HG02678 (cell line): ENCODE data around the gene PTPRF.

Experiments used
- ATAC-seq: cut with Tn5 transposase; IDR thresholded peaks from one replicate; pipeline ENCODE4 v1.9.1; 2021; ENCODE audit warnings: mild to moderate bottlenecking, moderate library complexity; ENCODE audit not compliant: unreplicated experiment

The PTPRF gene

DNA sequence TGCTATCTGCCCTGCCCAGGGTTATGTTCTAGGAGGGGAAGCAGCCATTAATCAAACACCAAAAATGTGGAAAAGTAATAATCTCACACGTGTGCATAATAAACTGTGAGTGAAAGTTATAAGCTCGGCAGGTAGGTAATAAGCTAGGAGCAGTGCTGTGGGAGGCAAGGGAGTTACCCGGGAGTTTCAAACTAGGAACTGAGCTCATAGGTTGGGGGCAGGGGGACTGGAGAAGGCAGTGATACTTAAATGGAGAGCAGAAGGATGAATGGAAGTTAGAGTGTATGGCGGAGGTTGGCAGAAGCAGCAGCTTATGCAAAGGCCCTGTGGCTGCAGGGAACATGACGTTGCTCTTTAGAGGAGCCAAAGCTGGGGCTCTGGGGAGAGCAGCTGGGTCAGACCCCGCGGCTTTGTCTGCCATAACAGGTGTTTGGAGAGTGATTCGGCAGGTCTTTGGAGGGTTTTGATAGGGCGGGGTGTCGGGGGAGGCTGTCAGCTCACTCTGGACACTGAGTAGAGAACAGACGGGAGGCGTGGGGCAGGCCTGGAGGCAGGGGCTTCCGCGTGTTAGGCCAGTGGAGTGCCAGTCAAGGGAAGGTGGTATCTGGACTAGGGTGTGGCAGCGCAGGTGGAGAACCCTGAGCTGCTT, 20.0 kb downstream of the PTPRF start:
- no peak for ATAC-seq

DNA sequence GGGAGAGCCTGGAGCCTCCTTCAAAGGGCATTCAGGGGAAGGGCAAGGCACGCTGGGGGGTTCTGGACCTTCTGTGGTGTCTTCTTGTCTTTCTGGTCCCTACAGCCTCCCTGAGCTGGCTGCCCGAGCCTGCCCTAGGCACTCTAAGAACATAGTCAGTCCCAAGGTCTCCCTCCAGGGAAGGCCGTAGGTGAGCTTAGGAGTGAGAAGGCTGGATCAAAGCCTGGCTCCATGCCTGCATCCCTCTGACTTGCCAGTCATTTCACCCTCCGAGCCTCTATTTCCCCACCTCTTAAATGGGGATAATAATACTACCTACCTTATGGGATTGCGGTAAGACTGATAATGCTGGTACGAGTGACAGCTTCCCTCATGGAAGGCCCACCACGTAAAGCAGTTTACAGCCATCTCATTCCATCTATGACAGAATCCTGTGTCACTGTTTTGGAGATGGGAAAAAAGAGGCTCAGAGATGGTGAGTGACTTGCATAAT, 20.8 kb downstream of the PTPRF start:
- no peak for ATAC-seq

DNA sequence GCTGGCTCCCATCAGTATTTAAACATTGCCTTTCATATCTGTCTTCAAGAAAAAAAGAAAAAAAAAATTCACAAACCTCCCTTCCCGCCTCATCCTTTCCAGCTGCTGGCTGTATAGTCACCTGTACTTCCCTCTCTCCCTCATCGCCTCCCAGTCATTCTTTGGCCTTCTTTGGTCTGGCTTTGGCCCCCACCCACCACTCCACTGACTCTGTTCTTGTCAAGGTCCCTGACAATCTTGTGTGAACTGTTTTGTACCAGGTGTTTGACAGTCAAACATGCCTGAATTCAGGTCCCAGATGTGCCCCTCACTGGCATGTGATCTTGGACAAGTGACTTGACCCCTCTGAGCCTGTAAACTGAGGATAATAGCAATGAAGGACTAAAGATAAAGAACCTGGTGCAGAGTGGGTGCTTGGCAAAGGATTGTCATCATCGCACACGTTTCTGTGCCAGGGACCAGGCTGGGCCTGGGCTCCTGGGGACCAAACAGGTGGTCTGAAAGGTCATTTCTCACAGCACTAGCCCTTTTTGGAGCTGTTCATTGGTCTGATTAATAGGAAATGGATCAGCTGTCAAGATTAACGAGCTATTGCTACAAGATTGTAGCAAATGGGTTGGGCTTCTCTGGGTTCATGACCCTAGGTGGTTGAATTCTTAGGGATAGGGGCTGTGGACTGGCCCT, 21.5 kb downstream of the PTPRF start:
- ATAC-seq, result no peak

DNA sequence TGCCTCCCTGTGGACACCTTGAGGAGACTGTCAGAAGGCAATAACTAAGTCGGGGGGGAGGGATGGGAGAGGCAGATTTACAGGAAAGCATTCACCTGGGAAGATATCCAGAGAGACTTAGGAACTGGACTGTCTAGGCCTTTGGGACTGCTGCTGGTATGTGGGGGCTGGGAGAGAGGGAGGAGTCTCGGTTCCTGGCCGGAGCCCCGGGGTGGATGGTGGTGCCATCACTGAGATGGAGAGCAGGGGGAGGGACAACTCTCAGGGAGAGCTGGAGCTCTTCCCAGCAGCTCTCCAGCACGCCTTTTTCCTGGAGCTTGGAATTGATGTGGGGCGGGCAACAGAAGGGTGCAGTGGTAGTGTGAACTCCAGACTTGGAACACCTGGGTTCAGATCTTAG, 22.1 kb downstream of the PTPRF start:
- ATAC-seq, result no peak

DNA sequence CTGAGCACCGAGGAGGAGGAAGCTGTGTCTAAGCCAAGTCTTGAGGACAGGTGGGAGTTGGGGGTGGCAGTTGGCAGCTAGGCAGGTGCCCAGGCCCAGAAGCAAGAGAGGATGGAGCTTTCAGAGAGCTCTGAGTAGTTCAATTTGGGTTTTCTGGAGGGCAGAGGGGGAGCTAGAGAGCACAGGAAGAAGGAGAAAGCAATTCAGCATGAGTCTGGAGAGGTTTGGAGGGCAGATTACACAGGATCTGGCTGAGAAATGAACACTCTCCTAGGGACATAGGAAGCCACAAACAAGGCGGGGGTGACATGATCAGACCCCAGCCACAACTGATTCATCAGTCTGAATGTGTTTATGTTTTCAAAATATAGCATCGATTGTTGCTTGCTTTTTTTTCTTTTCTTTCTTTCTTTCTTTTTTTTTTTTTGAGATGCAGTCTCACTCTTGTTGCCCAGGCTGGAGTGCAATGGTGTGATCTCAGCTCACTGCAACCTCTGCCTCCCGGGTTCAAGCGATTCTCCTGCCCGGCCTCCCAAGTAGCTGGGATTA, 23.8 kb downstream of the PTPRF start:
- ATAC-seq, result no peak

DNA sequence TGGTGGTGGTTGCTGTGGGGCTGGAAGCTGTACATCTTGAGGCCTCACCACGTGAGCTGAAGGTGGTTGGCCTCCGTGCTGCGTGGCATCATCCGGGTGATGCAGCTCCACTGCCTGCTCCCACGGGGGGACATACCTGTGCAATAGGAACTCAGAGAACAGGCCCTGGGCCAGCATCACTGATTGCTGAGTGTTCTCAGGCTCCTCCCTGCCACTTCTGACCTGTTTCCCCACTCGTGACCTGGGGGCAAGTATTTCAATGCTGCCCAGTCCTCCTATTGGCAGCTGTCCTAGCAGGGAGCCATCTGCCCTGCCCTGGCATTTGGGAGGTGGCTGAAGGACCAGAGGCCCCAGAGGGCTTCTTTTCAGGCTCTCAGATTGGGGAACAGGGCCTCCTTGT, 26.1 kb downstream of the PTPRF start:
- no peak for ATAC-seq

DNA sequence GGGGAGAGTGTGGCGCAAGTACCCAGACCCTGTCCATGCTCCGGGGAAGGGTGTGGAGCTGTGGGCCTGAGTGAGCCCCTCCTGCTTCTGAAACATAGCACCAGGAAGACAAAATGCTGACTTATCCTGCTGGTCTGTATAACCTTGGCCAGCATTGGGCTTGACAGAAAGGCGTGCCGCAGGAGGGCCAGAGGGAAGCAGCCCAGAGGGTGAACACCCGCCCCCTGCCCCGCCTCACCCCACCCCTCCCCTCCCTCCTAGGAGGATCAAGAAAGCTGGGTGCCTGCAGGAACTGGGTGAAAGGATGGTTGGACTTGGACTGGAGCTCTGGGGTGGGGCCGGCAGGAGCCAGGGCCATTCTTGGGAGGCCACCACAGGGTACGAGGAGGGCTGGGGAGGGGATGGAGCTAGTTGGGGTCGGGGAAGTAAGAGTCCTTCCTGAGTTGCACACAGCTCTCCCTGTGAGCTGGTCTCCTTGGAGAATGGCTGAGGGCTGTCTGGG, 27.1 kb downstream of the PTPRF start:
- no peak for ATAC-seq

DNA sequence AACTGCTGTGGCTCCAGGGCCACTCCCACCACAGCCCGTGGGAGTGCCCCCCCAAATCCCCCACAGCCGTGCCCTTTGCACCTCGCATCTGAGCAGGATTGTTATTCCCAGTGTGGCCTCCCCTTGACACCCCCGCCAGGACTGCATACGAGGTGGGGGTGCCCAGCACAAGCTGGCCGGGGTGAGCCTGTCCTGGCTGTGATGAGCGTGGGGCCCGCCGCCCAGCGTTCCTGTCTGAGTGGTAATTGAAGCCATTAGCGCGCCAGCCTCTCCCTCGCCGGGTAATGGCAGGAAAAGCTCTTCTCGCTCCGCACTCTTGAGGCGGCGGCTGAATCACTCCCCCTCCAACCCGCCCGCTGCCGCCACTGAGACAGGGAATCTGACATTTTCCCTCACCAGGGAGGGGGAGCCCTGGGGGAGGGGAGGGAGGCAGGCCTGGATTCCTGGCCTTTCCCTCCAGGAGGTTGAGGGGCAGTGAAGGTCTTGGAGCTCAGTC, 27.7 kb downstream of the PTPRF start:
- ATAC-seq, result no peak

DNA sequence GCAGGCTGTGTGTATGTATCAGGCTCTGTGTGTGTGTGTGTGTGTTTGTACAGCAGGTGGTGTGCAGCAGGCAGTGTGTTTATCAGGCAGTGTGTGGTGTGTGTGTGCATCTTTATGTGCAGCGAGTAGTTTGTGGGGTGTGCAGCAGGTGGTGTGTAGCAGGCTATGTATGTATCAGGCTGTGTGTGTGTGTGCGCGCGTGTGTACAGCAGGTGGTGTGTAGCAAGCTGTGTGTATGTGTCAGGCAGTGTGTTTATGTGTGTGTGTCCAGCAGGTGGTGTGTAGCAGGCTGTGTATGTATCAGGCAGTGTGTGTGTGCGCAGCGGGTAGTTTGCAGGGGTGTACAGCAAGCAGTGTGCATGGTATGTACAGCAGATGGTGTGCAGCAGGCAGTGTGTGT, 29.0 kb downstream of the PTPRF start:
- ATAC-seq, result no peak

DNA sequence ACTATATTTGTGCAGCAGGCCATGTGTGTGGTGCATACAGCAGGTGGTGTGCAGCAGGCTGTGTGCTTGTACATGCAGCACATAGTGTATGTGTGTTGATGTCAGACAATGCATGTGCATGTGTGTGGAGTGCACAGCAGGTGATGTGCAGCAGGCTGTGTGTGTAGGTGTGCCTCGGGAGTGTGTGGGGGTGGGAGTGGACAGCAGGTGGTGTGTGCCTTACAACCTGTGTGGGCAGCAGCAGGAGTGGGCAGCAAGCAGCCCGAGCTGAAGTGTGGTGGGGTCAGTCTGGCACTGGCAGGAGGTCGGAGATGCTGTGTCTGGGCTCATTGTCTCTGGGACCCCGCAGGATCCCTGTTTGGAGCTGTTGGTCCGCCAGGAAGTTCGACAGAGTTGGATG, 29.6 kb downstream of the PTPRF start:
- no peak for ATAC-seq

DNA sequence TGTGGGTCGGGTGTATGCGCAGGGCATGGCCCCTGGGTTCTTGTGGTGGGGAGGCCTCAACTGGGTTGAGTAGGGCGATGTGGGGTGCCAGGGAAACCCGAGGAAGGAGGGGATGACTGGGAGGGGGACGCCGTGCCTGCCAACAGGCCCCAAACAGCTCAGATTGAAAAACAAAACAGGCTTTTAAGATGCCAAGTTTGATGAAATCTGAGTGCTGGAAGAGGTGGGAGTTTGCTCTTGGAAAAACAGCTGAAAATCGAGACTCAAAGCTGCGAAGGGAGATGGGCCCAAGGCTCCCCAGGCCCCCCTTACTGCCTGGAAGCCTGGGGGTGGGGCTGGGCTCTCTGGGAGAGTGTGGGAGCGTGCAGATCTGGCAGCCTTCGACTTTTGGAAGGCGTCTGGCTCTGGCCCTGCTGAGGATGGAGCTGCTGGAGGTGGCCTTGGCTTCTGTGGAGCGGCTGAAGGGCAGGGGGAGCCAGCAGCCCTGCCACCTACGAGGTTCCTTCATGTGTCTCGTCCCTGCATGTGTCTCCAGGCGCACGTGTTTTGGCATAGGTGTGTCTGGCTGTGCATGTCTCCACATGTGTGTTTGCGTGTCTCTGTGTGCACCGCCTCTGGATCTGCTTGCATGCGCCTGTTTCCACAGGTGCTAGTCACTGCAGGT, 33.3 kb downstream of the PTPRF start:
- ATAC-seq, result no peak

DNA sequence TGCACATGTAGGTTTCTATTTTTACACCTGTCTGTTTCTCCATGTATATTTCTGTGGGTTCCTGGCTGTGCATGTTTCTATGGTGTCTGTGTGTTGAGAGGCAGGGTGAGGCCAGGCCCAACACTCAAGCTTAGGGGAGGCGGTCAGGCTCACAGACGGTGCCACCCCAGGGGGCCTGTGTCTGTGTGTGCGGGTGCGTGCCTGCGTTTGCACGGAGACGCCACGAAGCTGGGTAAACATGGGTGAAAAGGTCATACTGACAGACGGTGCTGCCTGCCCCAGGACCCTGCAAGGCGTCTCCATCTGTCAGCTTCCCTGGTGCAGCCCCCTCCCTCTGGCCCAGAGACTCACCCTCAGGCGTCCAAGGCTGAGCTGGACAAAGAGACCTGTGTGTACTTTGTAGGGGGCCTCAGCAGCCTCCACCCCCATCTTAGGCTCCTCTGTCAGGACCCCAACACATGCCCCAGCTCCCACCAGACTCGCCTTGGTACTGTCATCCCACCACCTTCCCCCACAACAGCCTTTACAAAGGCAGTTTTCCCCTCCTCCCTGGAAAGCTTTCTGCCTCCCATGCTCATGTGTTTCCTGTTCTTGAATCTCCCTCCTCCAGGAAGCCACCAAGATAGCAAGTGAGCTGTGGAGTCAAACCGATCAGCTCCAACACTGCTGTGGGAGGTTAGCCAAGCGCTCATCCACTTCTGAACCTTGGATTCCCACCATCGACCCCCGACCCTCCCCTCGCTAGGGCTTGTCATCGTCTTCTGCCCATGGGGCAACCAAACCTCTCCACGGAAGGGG, 34.1 kb downstream of the PTPRF start:
- ATAC-seq, result no peak

DNA sequence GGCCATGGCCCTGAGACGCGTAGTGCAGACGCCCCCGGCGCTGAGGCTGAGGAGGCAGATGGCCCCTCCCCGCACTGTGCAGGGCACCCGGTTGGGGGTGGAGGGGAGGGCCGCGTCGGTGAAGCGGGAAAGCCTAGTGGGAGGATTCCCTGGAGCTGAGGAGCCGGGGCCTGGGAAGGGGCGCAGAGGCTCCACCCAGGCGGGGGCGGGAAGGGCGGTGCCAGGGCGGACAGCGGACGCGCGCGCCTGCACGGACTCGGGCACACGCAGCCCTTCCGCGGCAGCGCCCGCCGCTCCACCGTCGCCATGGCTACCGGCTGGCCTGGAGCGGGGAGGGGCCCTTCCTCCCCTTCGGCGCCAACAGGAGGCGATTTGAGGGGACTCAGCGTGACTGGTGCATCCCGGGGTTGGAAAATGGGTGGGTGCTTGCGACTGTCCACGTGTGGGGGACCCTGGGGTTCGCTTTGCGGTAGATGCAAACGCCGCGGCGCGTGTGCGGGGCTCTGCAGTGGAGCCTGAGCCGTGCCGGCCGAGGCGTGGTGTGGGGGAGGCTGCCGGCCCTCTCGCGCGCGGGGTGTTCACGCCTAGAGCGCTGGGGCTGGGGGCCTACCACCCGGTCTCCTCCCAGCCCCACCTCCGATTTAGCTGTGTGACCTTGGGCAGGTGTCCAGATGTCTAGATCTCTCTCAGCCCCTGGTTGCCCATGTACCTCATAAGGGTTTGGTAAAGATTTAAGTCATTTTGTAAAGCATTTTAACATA, 35.1 kb downstream of the PTPRF start:
- ATAC-seq, result no peak

DNA sequence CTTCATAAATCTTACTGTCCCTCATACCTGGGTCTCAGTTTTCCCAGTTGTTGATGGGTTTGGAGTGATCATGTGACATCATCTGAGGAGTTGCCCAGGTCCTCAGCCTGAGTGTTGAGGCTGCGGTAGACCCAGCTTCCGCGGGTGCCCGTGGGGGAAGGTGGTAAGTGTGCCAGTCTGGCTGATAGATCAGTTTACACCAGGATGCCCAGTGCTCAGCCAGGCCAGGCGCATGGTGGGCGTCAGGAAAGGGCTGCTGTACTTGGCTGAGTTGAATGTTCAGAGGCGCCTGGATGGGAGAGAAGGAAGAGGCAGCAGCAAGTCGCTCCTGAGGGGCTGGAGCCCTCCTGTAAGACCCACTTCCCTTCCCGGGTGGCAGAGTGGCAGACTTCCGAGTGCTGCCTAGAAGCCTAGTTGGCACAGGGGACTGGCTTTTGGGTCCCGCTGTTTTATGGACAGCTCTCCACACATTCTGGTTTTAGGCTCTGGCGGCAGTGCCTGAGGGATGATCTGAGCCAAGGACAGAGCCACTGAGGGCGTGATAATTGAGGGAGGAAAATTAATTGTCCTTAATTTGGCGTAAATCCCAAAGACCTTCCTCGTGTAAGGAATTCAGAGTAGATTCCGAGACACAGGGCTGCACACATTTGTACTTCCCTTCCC, 35.8 kb downstream of the PTPRF start:
- ATAC-seq, result no peak

DNA sequence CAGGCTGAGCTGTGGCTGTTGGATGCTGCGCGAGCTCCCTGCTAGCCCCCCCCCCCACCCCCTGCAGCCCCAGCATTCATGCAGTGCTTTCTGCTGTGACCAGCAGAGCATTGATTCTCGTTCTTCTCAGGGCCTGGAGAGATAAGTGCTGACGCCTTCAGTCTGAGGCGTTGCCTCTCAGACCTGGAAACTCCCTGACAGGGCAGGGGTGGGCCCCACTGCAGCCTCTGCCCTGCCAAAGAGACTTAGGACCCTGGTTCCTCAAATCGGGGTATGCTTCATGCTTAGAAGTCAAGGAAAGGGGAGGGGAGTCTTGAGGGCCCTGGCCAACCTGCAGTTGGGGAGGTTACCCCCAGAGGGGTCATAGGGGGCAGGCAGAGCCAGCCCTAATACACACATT, 38.5 kb downstream of the PTPRF start:
- no peak for ATAC-seq

DNA sequence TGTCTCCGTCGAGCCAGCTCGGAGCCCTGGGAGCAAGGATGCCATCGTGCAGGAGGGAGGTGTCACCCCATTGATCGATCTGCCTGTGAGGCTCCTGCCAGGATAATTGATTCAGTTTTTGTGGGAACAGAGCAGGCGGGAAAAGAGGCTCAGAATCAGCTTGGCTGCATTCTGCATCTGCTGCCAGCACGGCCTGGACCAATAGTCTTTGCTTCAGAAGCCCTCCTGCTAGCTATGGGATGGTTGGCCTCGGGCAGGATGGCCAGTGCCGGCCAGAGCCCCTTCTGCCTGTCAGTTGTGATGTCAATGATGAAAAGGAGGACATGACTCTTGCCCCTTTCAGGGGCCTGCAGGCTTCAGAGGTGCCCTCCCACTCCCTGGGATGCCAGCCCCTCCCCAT, 39.6 kb downstream of the PTPRF start:
- ATAC-seq, result no peak

DNA sequence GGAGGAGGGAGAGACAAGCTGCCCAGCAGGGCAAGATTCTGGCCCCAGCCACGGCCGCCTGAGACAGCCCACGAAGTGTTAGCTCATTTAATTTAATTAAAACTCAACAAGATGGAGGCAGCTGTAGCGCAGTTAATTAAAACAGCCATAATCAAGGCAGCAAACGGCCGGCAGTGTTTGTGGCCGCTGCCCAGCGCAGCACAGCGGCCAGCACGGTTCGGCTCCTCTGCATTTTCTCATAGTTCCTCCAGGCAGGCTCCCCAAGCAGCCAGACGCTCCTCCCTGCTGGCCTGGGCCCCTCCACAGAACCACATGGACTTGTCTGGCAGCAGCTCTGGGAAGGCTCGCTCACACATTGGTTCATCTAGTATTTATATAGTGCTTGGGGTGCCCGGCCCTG, 40.0 kb downstream of the PTPRF start:
- no peak for ATAC-seq

DNA sequence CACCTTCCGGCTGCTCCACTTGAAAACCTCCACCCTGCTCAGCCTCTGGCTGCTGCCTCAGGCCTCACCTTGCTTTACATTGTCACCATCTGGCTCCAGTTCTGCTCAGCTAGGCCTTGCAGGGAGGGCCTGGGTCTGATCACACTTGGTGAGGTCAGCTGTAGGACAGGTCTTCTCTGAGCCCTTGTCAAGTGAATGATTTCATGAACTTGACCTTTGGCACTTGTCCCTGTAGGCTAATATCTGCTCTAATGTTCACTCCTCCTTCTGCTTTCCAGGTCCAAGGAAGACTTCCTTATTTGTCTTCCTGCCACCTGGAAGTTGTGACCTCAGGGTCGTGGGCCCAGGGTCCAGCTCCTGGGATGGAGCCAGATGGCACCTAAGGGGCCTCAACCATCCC, 41.4 kb downstream of the PTPRF start:
- ATAC-seq, result no peak

DNA sequence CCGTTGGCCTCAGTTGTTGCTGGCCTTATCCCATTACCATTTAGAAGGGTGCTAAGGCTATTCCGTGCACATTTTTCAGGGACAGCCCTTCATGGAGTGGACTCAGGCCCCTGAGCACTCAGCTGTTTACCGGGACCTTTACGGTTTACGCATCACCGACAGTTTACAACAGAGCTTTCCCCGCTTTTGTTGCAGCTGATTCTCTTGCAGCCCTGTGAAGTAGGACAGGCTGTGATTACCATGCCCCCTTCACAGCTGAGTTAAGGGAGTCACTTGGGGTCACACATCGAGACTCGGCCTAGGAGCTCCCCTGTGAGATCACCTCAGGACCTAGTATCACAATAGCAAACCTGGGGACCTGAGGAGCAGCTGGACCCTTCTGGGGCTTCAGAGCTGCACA, 41.9 kb downstream of the PTPRF start:
- no peak for ATAC-seq
